H1 (cell line): ENCODE measurements around the gene C3orf20. TPM values are rescaled to one million over a fixed set of nuclear protein-coding genes. Genes with fewer than 3 reads are reported as not detected.
A peak's percentile ranks its signal among the peaks of the same experiment; 100 is the strongest.

ENCODE experiments used
- CTCF ChIA-PET: fragments of 300-600 bp; sonication (Branson Sonifier 250); formaldehyde crosslinking; loops from one replicate; lab custom pipeline; 2021; ENCODE audit not compliant: partially characterized antibody; lab: Charles Lee
- POLR2A ChIA-PET: fragments of 300-600 bp; sonication (Branson Sonifier 250); formaldehyde crosslinking; loops from one replicate; lab custom pipeline; 2021; ENCODE audit warnings: inconsistent platforms; ENCODE audit not compliant: partially characterized antibody; lab: Charles Lee
- DNase-seq, 2 experiments: peaks; one replicate each; pipeline versions ENCODE4 v3.0.0 to v3.0.0-alpha.2; 2010 to 2022; ENCODE audit warnings: low spot score in 2 of 2, low read depth in 1 of 2, mixed read lengths in 1 of 2
- FAIRE-seq: peaks from 2 replicates; lab custom pipeline; 2011; peaks lifted over from hg19 to GRCh38; lab: Jason Lieb, UNC
- H2AFZ ChIP-seq: 2 replicates; pipeline ENCODE4 v1.8.1; 2012; ENCODE audit warnings: low read length, inconsistent platforms
- H2AK5ac ChIP-seq: 2 replicates; pipeline ENCODE4 v1.6.1; 2013; ENCODE audit warnings: low read depth, low read length
- H2BK120ac ChIP-seq: replicated peaks from 2 replicates; pipeline ENCODE3; 2013; ENCODE audit warnings: low read depth, low read length, inconsistent platforms
- H2BK12ac ChIP-seq: 2 replicates; pipeline ENCODE4 v1.6.1; 2013; ENCODE audit warnings: low read depth, low read length
- H2BK15ac ChIP-seq: 2 replicates; pipeline ENCODE4 v1.6.1; 2013; ENCODE audit warnings: low read length
- H2BK20ac ChIP-seq: 2 replicates; pipeline ENCODE4 v1.6.1; 2013; ENCODE audit warnings: low read length
- H2BK5ac ChIP-seq: 2 replicates; pipeline ENCODE4 v1.6.1; 2013; ENCODE audit warnings: low read depth, low read length
- H3K14ac ChIP-seq: 2 replicates; pipeline ENCODE4 v1.6.1; 2013; ENCODE audit warnings: inconsistent platforms; ENCODE audit not compliant: insufficient read length
- H3K18ac ChIP-seq: 2 replicates; pipeline ENCODE4 v1.6.1; 2013; ENCODE audit warnings: low read length; ENCODE audit errors: extremely low read depth
- H3K23ac ChIP-seq: 2 replicates; pipeline ENCODE4 v1.6.1; 2013; ENCODE audit warnings: inconsistent platforms; ENCODE audit not compliant: insufficient read length
- H3K23me2 ChIP-seq: 2 replicates; pipeline ENCODE4 v1.6.1; 2013; ENCODE audit warnings: low read depth, low read length
- H3K27ac ChIP-seq: 2 replicates; pipeline ENCODE4 v1.6.1; 2011; ENCODE audit warnings: low read depth, low read length, inconsistent platforms
- H3K27me3 ChIP-seq, 4 experiments: replicated peaks in 1 of 4; 1 replicate in 1 of 4; 2 replicates in 3 of 4; pipeline versions ENCODE4 v1.6.1 to v1.8.1; 2011 to 2013; ENCODE audit warnings: low read length in 3 of 4, mild to moderate bottlenecking in 3 of 4, inconsistent platforms in 2 of 4, mixed read lengths in 2 of 4, moderate library complexity in 1 of 4; ENCODE audit not compliant: control insufficient read depth in 3 of 4, insufficient read depth in 3 of 4; ENCODE audit errors: extremely low read depth in 1 of 4
- H3K36me3 ChIP-seq, 4 experiments: 2 replicates each; pipeline versions ENCODE4 v1.6.1 to v1.8.1; 2011 to 2013; ENCODE audit warnings: mild to moderate bottlenecking in 4 of 4, low read length in 3 of 4, moderate library complexity in 2 of 4, control low read depth in 1 of 4, inconsistent platforms in 1 of 4; ENCODE audit not compliant: insufficient read depth in 4 of 4, control insufficient read depth in 2 of 4
- H3K4ac ChIP-seq: replicated peaks from 2 replicates; pipeline ENCODE3; 2013; ENCODE audit warnings: low read length, low read depth, mixed read lengths, inconsistent platforms; ENCODE audit not compliant: insufficient read length
- H3K4me1 ChIP-seq, 4 experiments: replicated peaks in 1 of 4; 1 replicate in 1 of 4; 2 replicates in 3 of 4; pipeline versions ENCODE4 v1.6.1 to v1.8.1; 2011 to 2013; ENCODE audit warnings: low read length in 3 of 4, inconsistent platforms in 2 of 4, mixed read lengths in 1 of 4; ENCODE audit not compliant: insufficient read depth in 4 of 4, control insufficient read depth in 3 of 4
- H3K4me2 ChIP-seq, 2 experiments: 2 replicates each; pipeline versions ENCODE4 v1.6.1 to v1.8.1; 2011 to 2013; ENCODE audit warnings: low read depth in 2 of 2, low read length in 2 of 2, control low read depth in 1 of 2, inconsistent platforms in 1 of 2, mild to moderate bottlenecking in 1 of 2; ENCODE audit not compliant: insufficient read depth in 1 of 2
- H3K4me3 ChIP-seq, 4 experiments: fragments of 200-600, 300-600 bp in 1 of 4; sonication (generic), shearing (Covaris generic), sonication (Bioruptor Twin) in 1 of 4; 2 replicates each; pipeline versions ENCODE4 v1.5.1 to v1.8.1; 2011 to 2016; ENCODE audit warnings: low read length in 4 of 4, low read depth in 3 of 4, control low read depth in 2 of 4, inconsistent platforms in 2 of 4, mild to moderate bottlenecking in 2 of 4, mixed read lengths in 1 of 4, moderate library complexity in 1 of 4; ENCODE audit not compliant: insufficient read depth in 2 of 4; ENCODE audit errors: extremely low read depth in 1 of 4
- H3K56ac ChIP-seq: replicated peaks from 2 replicates; pipeline ENCODE3; 2013; ENCODE audit warnings: low read depth, mild to moderate bottlenecking, mixed read lengths, low read length, inconsistent platforms; ENCODE audit not compliant: insufficient read length
- H3K79me1 ChIP-seq: 2 replicates; pipeline ENCODE4 v1.6.1; 2013; ENCODE audit warnings: low read depth, low read length, control low read depth
- H3K79me2 ChIP-seq, 2 experiments: 2 replicates each; pipeline versions ENCODE4 v1.6.1 to v1.8.1; 2012 to 2013; ENCODE audit warnings: low read length in 2 of 2, mild to moderate bottlenecking in 2 of 2, inconsistent platforms in 1 of 2; ENCODE audit not compliant: insufficient read depth in 2 of 2, control insufficient read depth in 1 of 2
- H3K9ac ChIP-seq, 4 experiments: replicated peaks in 1 of 4; 1 replicate in 1 of 4; 2 replicates in 3 of 4; pipeline versions ENCODE4 v1.6.1 to v1.8.1; 2011 to 2013; ENCODE audit warnings: low read depth in 3 of 4, low read length in 3 of 4, control low read depth in 2 of 4, mild to moderate bottlenecking in 2 of 4, moderate library complexity in 2 of 4, inconsistent platforms in 1 of 4; ENCODE audit errors: extremely low read depth in 1 of 4
- H3K9me3 ChIP-seq, 2 experiments: 2 replicates each; pipeline versions ENCODE4 v1.6.1 to v1.8.1; 2012 to 2013; ENCODE audit warnings: mild to moderate bottlenecking in 2 of 2, moderate library complexity in 2 of 2, control low read depth in 1 of 2, inconsistent platforms in 1 of 2, low read depth in 1 of 2, low read length in 1 of 2, mixed read lengths in 1 of 2; ENCODE audit not compliant: insufficient read depth in 2 of 2
- H4K20me1 ChIP-seq, 2 experiments: replicated peaks in 1 of 2; 2 replicates each; pipeline versions ENCODE3 to v1.8.1; 2011 to 2013; ENCODE audit warnings: inconsistent platforms in 2 of 2, low read length in 2 of 2, mild to moderate bottlenecking in 1 of 2; ENCODE audit not compliant: insufficient read depth in 2 of 2, control insufficient read depth in 1 of 2
- H4K5ac ChIP-seq: 2 replicates; pipeline ENCODE4 v1.6.1; 2013; ENCODE audit warnings: low read length, low read depth, mixed read lengths, inconsistent platforms; ENCODE audit not compliant: insufficient read length
- H4K8ac ChIP-seq: 2 replicates; pipeline ENCODE4 v1.8.0; 2013; ENCODE audit warnings: mild to moderate bottlenecking, moderate library complexity, low read length, inconsistent platforms; ENCODE audit not compliant: insufficient read depth; ENCODE audit errors: extremely low read depth
- H4K91ac ChIP-seq: replicated peaks from 2 replicates; pipeline ENCODE3; 2013; ENCODE audit warnings: low read length, mixed read lengths, inconsistent platforms; ENCODE audit not compliant: insufficient read length
- RFX5 ChIP-seq: IDR thresholded peaks from 2 replicates; pipeline ENCODE4 v1.6.1; 2011; ENCODE audit warnings: low read depth, low read length, improper control_type of control experiment, borderline replicate concordance
- WGBS, 2 experiments: shearing (Covaris generic) in 1 of 2; methylation state at CpG; one replicate each; pipeline versions ENCODE4 v1.1.6 to v1.1.7; 2013 to 2015; ENCODE audit warnings: low lambda C conversion rate in 2 of 2, mixed read lengths in 2 of 2, inconsistent platforms in 1 of 2, low coverage in 1 of 2, missing lambda C conversion rate in 1 of 2; ENCODE audit not compliant: insufficient replicate concordance in 2 of 2, insufficient coverage in 1 of 2, insufficient read length in 1 of 2; ENCODE audit errors: extremely low coverage in 1 of 2, missing lambda C conversion rate in 1 of 2; 5-methylcytosine and 5-hydroxymethylcytosine counted together
- polyA plus RNA-seq, 7 experiments: library from polyadenylated mRNA; depleted of rRNA in 3 of 7; stranded (reverse) in 5 of 7; unstranded in 2 of 7; fragments of >200 nt in 5 of 7; fragments of 200-250 nt in 2 of 7; gene quantifications; 1 replicate in 5 of 7; 2 replicates in 1 of 7; 4 replicates in 1 of 7; pipeline versions ENCODE4 v1.2.1 to v1.2.3, GENCODE V29; 2011 to 2013; ENCODE audit warnings: missing spikeins in 2 of 7, mixed read lengths in 2 of 7
- total RNA-seq: library from RNA; stranded (reverse); fragmentation: NEBNext Ultra II Directional; extraction: Animal tissue kit (Norgen Biotek cat#: 25700); gene quantifications from 2 replicates; pipeline ENCODE4 v1.2.1, GENCODE V29; 2021

C3orf20 gene
- total and polyA plus RNA-seq, 2 of the 8 experiments (the other 6 are each of a cell fraction or from before 2014, with no cell fraction given): not detected

- Histone ChIP-seq H3K4me3 (no peak overlapping the region), H3K23ac (no peak overlapping the region), H2BK20ac (no peak overlapping the region), H3K27ac (no peak overlapping the region), H3K4ac (no peak overlapping the region), H3K4me2 (no peak overlapping the region), H2AFZ (no peak overlapping the region), H3K9me3 (no peaks in the 10 kb centered on the region), H2BK120ac (no peak overlapping the region), H3K4me1 (peaks cover 0 to 5% (median 0%) of the 10 kb centered on the region in 4 experiments; a peak in 3 of 7 replicates), H2AK5ac (peak overlapping the region; percentile 25; the same call in 1 of the 2 replicates), H4K91ac (no peak overlapping the region), H3K36me3 (no peaks in the 10 kb centered on the region), H3K27me3 (no peaks in the 10 kb centered on the region), H3K56ac (no peak overlapping the region), H3K9ac (no peak overlapping the region), H2BK15ac (no peak overlapping the region), H3K14ac (no peak overlapping the region), H4K5ac (no peak overlapping the region), H3K18ac (no peak overlapping the region), H4K8ac (no peak overlapping the region), H4K20me1 (no peaks in the 10 kb centered on the region), H2BK5ac (no peak overlapping the region), H2BK12ac (no peak overlapping the region), H3K23me2 (peaks cover 2% of the 10 kb centered on the region; the same call in 1 of the 2 replicates), H3K79me2 (no peaks in the 10 kb centered on the region), H3K79me1 (no peaks in the 10 kb centered on the region; the same call in 1 of the 2 replicates)
- FAIRE-seq: no peak
- TF ChIP-seq RFX5: no peak
- DNase-seq: no peak
- POLR2A ChIA-PET: no interaction called here
- CTCF ChIA-PET: interaction anchor here (1.0 to 3.2 kb wide), 10 partner anchors 9 to 428 kb away, joined by 3 to 19 read pairs (median 4); no protein-coding TSS in a partner anchor
- 92% methylated on average over 5 of the region's 5 CpGs; no CpG with 5 or more reads in 1 of the 2 experiments for WGBS, 2 experiments
Observed at GRCh38 chr3:14631101-14631497, 43.8 kb upstream of the C3orf20 start.
